A549 (cell line): ENCODE results near the gene GPRC5D. TPM values are rescaled to one million over a fixed set of nuclear protein-coding genes. Genes with fewer than 3 reads are reported as not detected.

Experiments used
- ATAC-seq, 2 experiments: fragments of 200-7000 bp in 1 of 2; fragments of >200 bp in 1 of 2; cut with Nextera tagmentation in 1 of 2; cut with Tn5 transposase in 1 of 2; 3 replicates each; pipeline versions ENCODE4 v1.8.0 to v1.9.1; 2018 to 2020; ENCODE audit warnings: mild to moderate bottlenecking in 1 of 2, moderate library complexity in 1 of 2
- CTCF ChIA-PET: fragments of 300-600 bp; sonication (Branson Sonifier 250); formaldehyde crosslinking; extraction: SDS; loops from one replicate; lab custom pipeline; 2021; ENCODE audit warnings: antibody characterized with exemption, inconsistent platforms; lab: Yijun Ruan, JAX
- POLR2A ChIA-PET: fragments of 350-600 bp; formaldehyde crosslinking; extraction: SDS; loops from one replicate; lab custom pipeline; 2021; ENCODE audit warnings: antibody characterized with exemption, inconsistent platforms; lab: Yijun Ruan, JAX
- DNase-seq, 2 experiments: peaks; one replicate each; pipeline versions ENCODE4 v3.0.0 to v3.0.0-alpha.2; 2011 to 2016; ENCODE audit warnings: low read depth in 1 of 2, low spot score in 1 of 2
- FAIRE-seq: peaks from 2 replicates; lab custom pipeline; 2011; peaks lifted over from hg19 to GRCh38; lab: Jason Lieb, UNC
- H3K27ac ChIP-seq, 2 experiments: fragments of >200 bp; sonication (Bioruptor Twin); formaldehyde crosslinking; 3 replicates each; pipeline ENCODE4 v1.5.1; 2016 to 2017
- H3K4me1 ChIP-seq: fragments of >200 bp; sonication (Bioruptor Twin); formaldehyde crosslinking; 3 replicates; pipeline ENCODE4 v1.6.1; 2016
- H3K4me2 ChIP-seq: fragments of >200 bp; sonication (Bioruptor Twin); formaldehyde crosslinking; 3 replicates; pipeline ENCODE4 v1.6.1; 2016
- H3K4me3 ChIP-seq: fragments of >200 bp; sonication (Bioruptor Twin); formaldehyde crosslinking; 3 replicates; pipeline ENCODE4 v1.5.1; 2016
- H3K9me3 ChIP-seq: fragments of >200 bp; sonication (Bioruptor Twin); formaldehyde crosslinking; 3 replicates; pipeline ENCODE4 v1.6.1; 2016
- BHLHE40 ChIP-seq: IDR thresholded peaks from 2 replicates; pipeline ENCODE4 v1.6.1; 2012; ENCODE audit warnings: low read depth, low read length, inconsistent platforms
- CBX8 ChIP-seq: fragments of 200-600 bp; sonication (generic); IDR thresholded peaks from 2 replicates; pipeline ENCODE4 v1.6.1; 2016
- CEBPB ChIP-seq, 2 experiments: fragments of >200 bp in 1 of 2; sonication (Bioruptor Twin) in 1 of 2; formaldehyde crosslinking in 1 of 2; IDR thresholded peaks; 2 replicates each; pipeline ENCODE4 v1.6.1; 2012 to 2016
- CHD4 ChIP-seq: fragments of 200-600 bp; sonication (generic); IDR thresholded peaks from 2 replicates; pipeline ENCODE4 v1.6.1; 2016; ENCODE audit warnings: antibody characterized with exemption, mild to moderate bottlenecking, borderline replicate concordance
- EHMT2 ChIP-seq: fragments of 200-600 bp; sonication (generic); IDR thresholded peaks from 2 replicates; pipeline ENCODE4 v1.6.1; 2016; ENCODE audit warnings: antibody characterized with exemption, low read depth, mild to moderate bottlenecking, moderate library complexity
- ESRRA ChIP-seq: fragments of 150-350 bp; IDR thresholded peaks from 2 replicates; pipeline ENCODE4 v1.6.1; 2014; ENCODE audit warnings: mild to moderate bottlenecking, low read length, borderline replicate concordance
- FOSL2 ChIP-seq, 2 experiments: fragments of 450-650 bp in 1 of 2; fragments of >200 bp in 1 of 2; sonication (Bioruptor Twin) in 1 of 2; formaldehyde crosslinking; IDR thresholded peaks; 2 replicates each; pipeline versions ENCODE4 v1.5.0 to v1.6.1; 2016 to 2020; ENCODE audit warnings: mild to moderate bottlenecking in 1 of 2, moderate library complexity in 1 of 2
- HDAC2 ChIP-seq: fragments of 200-600 bp; sonication (generic); IDR thresholded peaks from 2 replicates; pipeline ENCODE4 v1.6.1; 2016
- HEYL ChIP-seq: fragments of 250-450 bp; sonication (Bioruptor Pico); IDR thresholded peaks from 2 replicates; pipeline ENCODE4 v1.8.0; 2021; ENCODE audit warnings: mild to moderate bottlenecking, moderate library complexity
- HOXA7 ChIP-seq: fragments of 250-450 bp; sonication (Bioruptor Pico); IDR thresholded peaks from 2 replicates; pipeline ENCODE4 v1.5.0; 2020; ENCODE audit warnings: mild to moderate bottlenecking, moderate library complexity
- HOXB5 ChIP-seq: fragments of 250-450 bp; sonication (Bioruptor Pico); IDR thresholded peaks from 2 replicates; pipeline ENCODE4 v1.5.0; 2020; ENCODE audit warnings: mild to moderate bottlenecking, moderate library complexity
- JUN ChIP-seq, 2 experiments: fragments of >200 bp; sonication (Bioruptor Twin); formaldehyde crosslinking; IDR thresholded peaks; 2 replicates in 1 of 2; 3 replicates in 1 of 2; pipeline ENCODE4 v1.6.1; 2016 to 2017
- JUNB ChIP-seq: fragments of >200 bp; sonication (Bioruptor Twin); formaldehyde crosslinking; IDR thresholded peaks from 2 replicates; pipeline ENCODE4 v1.6.1; 2016
- KDM1A ChIP-seq: fragments of 200-600 bp; sonication (generic); IDR thresholded peaks from 2 replicates; pipeline ENCODE4 v1.6.1; 2016; ENCODE audit warnings: low read depth, mild to moderate bottlenecking
- MAFK ChIP-seq: fragments of 450-650 bp; IDR thresholded peaks from 2 replicates; pipeline ENCODE4 v1.6.1; 2014; ENCODE audit not compliant: partially characterized antibody
- MAZ ChIP-seq: fragments of 150-350 bp; IDR thresholded peaks from 2 replicates; pipeline ENCODE4 v1.6.1; 2014; ENCODE audit warnings: antibody characterized with exemption, low read depth, low read length, borderline replicate concordance
- NPAS2 ChIP-seq: fragments of 250-450 bp; sonication (Bioruptor Pico); IDR thresholded peaks from 2 replicates; pipeline ENCODE4 v1.8.0; 2022; ENCODE audit warnings: mild to moderate bottlenecking, moderate library complexity, borderline replicate concordance
- PHF8 ChIP-seq: fragments of 200-600 bp; sonication (generic); IDR thresholded peaks from 2 replicates; pipeline ENCODE4 v1.6.1; 2016; ENCODE audit warnings: low read depth, mild to moderate bottlenecking, antibody characterized with exemption, moderate library complexity, borderline replicate concordance
- POLR2A ChIP-seq: IDR thresholded peaks from 2 replicates; pipeline ENCODE4 v1.6.1; 2012; ENCODE audit warnings: mild to moderate bottlenecking, low read length
- POLR2AphosphoS2 ChIP-seq: conservative IDR thresholded peaks from 2 replicates; pipeline ENCODE4 v1.6.1; 2012; ENCODE audit warnings: low read length, improper control_type of control experiment, inconsistent platforms
- RCOR1 ChIP-seq: fragments of 150-350 bp; IDR thresholded peaks from 2 replicates; pipeline ENCODE4 v1.6.1; 2014; ENCODE audit warnings: antibody characterized with exemption, low read length, low read depth
- RNF2 ChIP-seq: fragments of 200-600 bp; sonication (generic); IDR thresholded peaks from 2 replicates; pipeline ENCODE4 v1.6.1; 2016; ENCODE audit warnings: low read depth, mild to moderate bottlenecking, antibody characterized with exemption, moderate library complexity, borderline replicate concordance
- SREBF2 ChIP-seq: fragments of 450-650 bp; IDR thresholded peaks from 2 replicates; pipeline ENCODE4 v1.6.1; 2014; ENCODE audit warnings: mild to moderate bottlenecking, moderate library complexity
- TFCP2L1 ChIP-seq: fragments of 250-450 bp; sonication (Bioruptor Pico); IDR thresholded peaks from 2 replicates; pipeline ENCODE4 v1.5.0; 2021; ENCODE audit warnings: mild to moderate bottlenecking
- TP53 ChIP-seq: fragments of 250-450 bp; sonication (Bioruptor Pico); IDR thresholded peaks from 2 replicates; pipeline ENCODE4 v1.5.0; 2021; ENCODE audit warnings: mild to moderate bottlenecking, moderate library complexity
- ZC3H11A ChIP-seq: fragments of 450-650 bp; IDR thresholded peaks from 2 replicates; pipeline ENCODE4 v1.6.1; 2014; ENCODE audit warnings: antibody characterized with exemption, mild to moderate bottlenecking
- ZFP36 ChIP-seq: fragments of 450-650 bp; IDR thresholded peaks from 2 replicates; pipeline ENCODE4 v1.6.1; 2014; ENCODE audit warnings: borderline replicate concordance; ENCODE audit not compliant: partially characterized antibody
- WGBS: methylation state at CpG from one replicate; pipeline ENCODE4 v1.1.6; 2017; ENCODE audit errors: missing lambda C conversion rate; 5-methylcytosine and 5-hydroxymethylcytosine counted together
- polyA plus RNA-seq, 4 experiments: library from polyadenylated mRNA; depleted of rRNA in 3 of 4; stranded (reverse); fragments of >200 nt; fragmentation: RNase III in 1 of 4; extraction: RNeasy Plus Mini Kit Qiagen cat#74134 plus additional on column Dnase treatment in 1 of 4; gene quantifications; 2 replicates in 3 of 4; 3 replicates in 1 of 4; pipeline ENCODE4 v1.2.3, GENCODE V29; 2011 to 2017
- TF ChIP-seq, protein P1 (sequence below): fragments of 250-450 bp; sonication (Bioruptor Pico); IDR thresholded peaks from 2 replicates; pipeline ENCODE4 v1.5.0; 2020; ENCODE audit warnings: low read depth, mild to moderate bottlenecking, moderate library complexity
- TF ChIP-seq, protein P2 (sequence below): fragments of >200 bp; sonication (Bioruptor Twin); formaldehyde crosslinking; IDR thresholded peaks from 2 replicates; pipeline ENCODE4 v1.6.1; 2016
- TF ChIP-seq, protein P3 (sequence below): IDR thresholded peaks from 2 replicates; pipeline ENCODE4 v1.6.1; 2012; ENCODE audit warnings: low read depth, borderline replicate concordance
- TF ChIP-seq, protein P4 (sequence below): fragments of >200 bp; sonication (Bioruptor Twin); formaldehyde crosslinking; IDR thresholded peaks from 3 replicates; pipeline ENCODE4 v1.6.1; 2016
- TF ChIP-seq, protein P5 (sequence below): fragments of 450-650 bp; IDR thresholded peaks from 2 replicates; pipeline ENCODE4 v1.6.1; 2014; ENCODE audit warnings: antibody characterized with exemption
- TF ChIP-seq, protein P6 (sequence below): IDR thresholded peaks from 2 replicates; pipeline ENCODE4 v1.6.1; 2012

GPRC5D gene
- polyA plus RNA-seq, 2 of the 4 experiments (the other 2 are of a cell fraction): not detected

DNA sequence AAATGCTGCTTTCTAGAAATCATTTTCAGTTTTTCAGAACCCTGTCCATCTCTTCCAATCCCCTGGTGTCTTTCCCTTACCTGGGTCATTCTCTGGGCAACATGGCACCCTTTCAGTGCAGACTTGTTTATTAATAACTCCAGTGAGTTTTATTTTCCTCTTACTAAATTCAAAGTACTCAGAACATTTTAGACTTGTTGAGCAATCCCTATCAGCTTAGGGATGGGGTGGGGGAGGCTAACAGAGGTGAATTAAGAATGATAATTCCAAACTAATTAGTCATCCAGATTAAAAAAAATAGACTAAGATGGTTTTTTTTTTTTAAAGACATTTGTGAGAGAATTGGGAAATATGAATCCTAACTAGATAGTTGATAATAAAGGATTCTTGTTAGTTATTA, 49.9 kb downstream of the GPRC5D start:
- Histone ChIP-seq H3K4me3 (0 out of 3 replicates have a peak overlapping the region, but pooled peaks have one; percentile 2), H3K4me2 (peak overlapping the region; percentile 89), H3K9me3 (no peaks in the 10 kb centered on the region), H3K27ac (peak overlapping the region; percentile 84 to 85), H3K4me1 (peaks cover 88% of the 10 kb centered on the region)
- CTCF ChIA-PET: interaction anchor here (0.6 to 7.7 kb wide), 9 partner anchors 10 to 115 kb away, joined by 3 to 51 read pairs (median 8); partner anchors contain the start of genes DDX47 and GPRC5A
- POLR2A ChIA-PET: interaction anchor here (1.9 to 3.2 kb wide), 2 partner anchors 11 to 115 kb away, joined by 9 to 19 read pairs; partner anchors contain the start of gene GPRC5A
- DNase-seq (no peak), ATAC-seq (no peak), FAIRE-seq (no peak)
- no peak for TF ChIP-seq RCOR1
- TF ChIP-seq CEBPB (IDR thresholded peaks at IDR 0.05): peak; percentile 43 to 80
- TF ChIP-seq FOSL2 (IDR thresholded peaks at IDR 0.05): no peak
- TF ChIP-seq FOSL2 (CRISPR knock-in tag; IDR thresholded peaks at IDR 0.05): peak; percentile 62
- 0 out of 2 replicates have a peak, but pooled peaks have one; percentile 43 for TF ChIP-seq HEYL

DNA sequence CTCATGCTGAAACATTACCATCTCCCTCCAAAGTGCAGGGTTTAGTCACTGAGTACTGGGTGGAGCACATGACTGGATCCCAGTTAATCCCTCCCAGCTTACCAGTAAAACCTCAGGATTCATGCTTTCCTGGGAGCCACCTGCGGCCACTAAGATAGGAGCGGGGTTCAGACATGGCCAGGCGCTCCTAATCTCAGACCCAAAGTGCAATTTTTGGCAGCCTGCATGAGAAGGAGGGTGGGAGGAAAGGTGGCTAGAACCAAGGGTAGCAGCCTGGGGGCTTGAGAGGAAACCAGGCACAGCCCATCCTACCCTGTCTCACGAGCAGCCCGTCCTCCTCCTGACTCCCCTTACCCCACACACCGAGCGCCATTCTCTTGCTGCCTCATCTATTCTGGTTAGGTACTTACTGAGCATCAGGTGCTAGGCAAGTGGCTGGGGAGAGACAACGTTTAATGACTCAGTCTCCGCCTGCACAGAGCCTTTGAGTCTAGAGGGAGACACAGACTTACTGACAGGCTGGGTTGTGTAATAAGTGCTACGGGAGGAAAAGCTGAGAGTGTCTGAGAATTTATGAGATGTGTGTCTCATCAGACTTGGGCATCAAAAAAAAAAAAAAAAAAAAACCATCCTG, 50.7 kb downstream of the GPRC5D start:
- ChIA-PET POLR2A (interaction anchor here (0.7 to 3.2 kb wide), 3 partner anchors 10 to 114 kb away, joined by 3 to 19 read pairs (median 9); partner anchors contain the start of genes DDX47 and GPRC5A), CTCF (interaction anchor here (1.1 to 7.7 kb wide), 9 partner anchors 9 to 114 kb away, joined by 3 to 51 read pairs (median 10); partner anchors contain the start of genes DDX47 and GPRC5A)
- FAIRE-seq (no peak), DNase-seq (peak; percentile 55 to 87), ATAC-seq (peak; percentile 65 to 80)
- Histone ChIP-seq H3K27ac (peak overlapping the region; percentile 84 to 85), H3K4me3 (peak overlapping the region; percentile 28; the same call in 2 of the 3 replicates), H3K9me3 (no peaks in the 10 kb centered on the region), H3K4me2 (peak overlapping the region; percentile 89), H3K4me1 (peaks cover 95% of the 10 kb centered on the region)
- 36% methylated on average over 10 of the region's 10 CpGs for WGBS
- TF ChIP-seq CHD4 (no peak), JUNB (peak; percentile 47), ZC3H11A (no peak), SREBF2 (no peak), POLR2A (no peak), KDM1A (no peak), JUN (IDR thresholded peaks at IDR 0.05) (0 out of 5 replicates have a peak, but pooled peaks of 1 of the 2 experiments have one; percentile 42), CBX8 (no peak), MAFK (peak; percentile 10), MAZ (no peak), HOXB5 (CRISPR knock-in tag) (no peak), ZFP36 (no peak), RNF2 (no peak), ESRRA (no peak), HDAC2 (no peak), POLR2AphosphoS2 (peak; percentile 61), HOXA7 (CRISPR knock-in tag) (0 out of 2 replicates have a peak, but pooled peaks have one; percentile 73), NPAS2 (CRISPR knock-in tag) (no peak), BHLHE40 (no peak), PHF8 (no peak), EHMT2 (no peak), TP53 (CRISPR knock-in tag) (no peak), TFCP2L1 (CRISPR knock-in tag) (no peak), CEBPB (IDR thresholded peaks at IDR 0.05) (peak; percentile 73 to 88; a peak in 3 of 4 replicates)
- TF ChIP-seq, protein P1, sequence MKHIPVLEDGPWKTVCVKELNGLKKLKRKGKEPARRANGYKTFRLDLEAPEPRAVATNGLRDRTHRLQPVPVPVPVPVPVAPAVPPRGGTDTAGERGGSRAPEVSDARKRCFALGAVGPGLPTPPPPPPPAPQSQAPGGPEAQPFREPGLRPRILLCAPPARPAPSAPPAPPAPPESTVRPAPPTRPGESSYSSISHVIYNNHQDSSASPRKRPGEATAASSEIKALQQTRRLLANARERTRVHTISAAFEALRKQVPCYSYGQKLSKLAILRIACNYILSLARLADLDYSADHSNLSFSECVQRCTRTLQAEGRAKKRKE: no peak
- TF ChIP-seq, protein P2, sequence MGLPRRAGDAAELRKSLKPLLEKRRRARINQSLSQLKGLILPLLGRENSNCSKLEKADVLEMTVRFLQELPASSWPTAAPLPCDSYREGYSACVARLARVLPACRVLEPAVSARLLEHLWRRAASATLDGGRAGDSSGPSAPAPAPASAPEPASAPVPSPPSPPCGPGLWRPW: no peak
- TF ChIP-seq, protein P3, sequence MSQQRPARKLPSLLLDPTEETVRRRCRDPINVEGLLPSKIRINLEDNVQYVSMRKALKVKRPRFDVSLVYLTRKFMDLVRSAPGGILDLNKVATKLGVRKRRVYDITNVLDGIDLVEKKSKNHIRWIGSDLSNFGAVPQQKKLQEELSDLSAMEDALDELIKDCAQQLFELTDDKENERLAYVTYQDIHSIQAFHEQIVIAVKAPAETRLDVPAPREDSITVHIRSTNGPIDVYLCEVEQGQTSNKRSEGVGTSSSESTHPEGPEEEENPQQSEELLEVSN: peak; percentile 41; the same call in 1 of the 2 replicates
- TF ChIP-seq, protein P4, sequence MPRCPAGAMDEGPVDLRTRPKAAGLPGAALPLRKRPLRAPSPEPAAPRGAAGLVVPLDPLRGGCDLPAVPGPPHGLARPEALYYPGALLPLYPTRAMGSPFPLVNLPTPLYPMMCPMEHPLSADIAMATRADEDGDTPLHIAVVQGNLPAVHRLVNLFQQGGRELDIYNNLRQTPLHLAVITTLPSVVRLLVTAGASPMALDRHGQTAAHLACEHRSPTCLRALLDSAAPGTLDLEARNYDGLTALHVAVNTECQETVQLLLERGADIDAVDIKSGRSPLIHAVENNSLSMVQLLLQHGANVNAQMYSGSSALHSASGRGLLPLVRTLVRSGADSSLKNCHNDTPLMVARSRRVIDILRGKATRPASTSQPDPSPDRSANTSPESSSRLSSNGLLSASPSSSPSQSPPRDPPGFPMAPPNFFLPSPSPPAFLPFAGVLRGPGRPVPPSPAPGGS: no peak
- TF ChIP-seq, protein P5, sequence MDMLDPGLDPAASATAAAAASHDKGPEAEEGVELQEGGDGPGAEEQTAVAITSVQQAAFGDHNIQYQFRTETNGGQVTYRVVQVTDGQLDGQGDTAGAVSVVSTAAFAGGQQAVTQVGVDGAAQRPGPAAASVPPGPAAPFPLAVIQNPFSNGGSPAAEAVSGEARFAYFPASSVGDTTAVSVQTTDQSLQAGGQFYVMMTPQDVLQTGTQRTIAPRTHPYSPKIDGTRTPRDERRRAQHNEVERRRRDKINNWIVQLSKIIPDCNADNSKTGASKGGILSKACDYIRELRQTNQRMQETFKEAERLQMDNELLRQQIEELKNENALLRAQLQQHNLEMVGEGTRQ: peak; percentile 66
- TF ChIP-seq, protein P6, sequence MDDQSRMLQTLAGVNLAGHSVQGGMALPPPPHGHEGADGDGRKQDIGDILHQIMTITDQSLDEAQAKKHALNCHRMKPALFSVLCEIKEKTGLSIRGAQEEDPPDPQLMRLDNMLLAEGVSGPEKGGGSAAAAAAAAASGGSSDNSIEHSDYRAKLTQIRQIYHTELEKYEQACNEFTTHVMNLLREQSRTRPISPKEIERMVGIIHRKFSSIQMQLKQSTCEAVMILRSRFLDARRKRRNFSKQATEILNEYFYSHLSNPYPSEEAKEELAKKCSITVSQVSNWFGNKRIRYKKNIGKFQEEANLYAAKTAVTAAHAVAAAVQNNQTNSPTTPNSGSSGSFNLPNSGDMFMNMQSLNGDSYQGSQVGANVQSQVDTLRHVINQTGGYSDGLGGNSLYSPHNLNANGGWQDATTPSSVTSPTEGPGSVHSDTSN: no peak
